Activated B cell treated with CpG ODN at 0.5 μM for 24 hours (primary cell): ENCODE data around the gene ME1. TPM values are rescaled to one million over a fixed set of nuclear protein-coding genes. Genes with fewer than 3 reads are reported as not detected.

Experiments used
- ATAC-seq: fragments of 200-7000 bp; cut with Tn5 transposase; one replicate; pipeline ENCODE4 v1.10.0; 2021; ENCODE audit warnings: low read depth, mild to moderate bottlenecking, moderate library complexity
- CTCF ChIA-PET: fragments of 350-600 bp; sonication (Branson Sonifier 250); formaldehyde crosslinking; loops from one replicate; lab custom pipeline; 2021; ENCODE audit warnings: antibody characterized with exemption; lab: Charles Lee
- POLR2A ChIA-PET: fragments of 350-600 bp; sonication (Branson Sonifier 250); formaldehyde crosslinking; loops from one replicate; lab custom pipeline; 2021; ENCODE audit warnings: antibody characterized with exemption; lab: Charles Lee
- DNase-seq: peaks from one replicate; pipeline ENCODE4 v3.0.0; 2022
- H3K27ac Mint-ChIP-seq: one replicate; pipeline ENCODE4 v1.8.0; 2020; ENCODE audit warnings: mixed read lengths
- H3K27me3 Mint-ChIP-seq: one replicate; pipeline ENCODE4 v1.8.0; 2021; ENCODE audit warnings: mixed read lengths
- H3K36me3 Mint-ChIP-seq: one replicate; pipeline ENCODE4 v1.8.0; 2021; ENCODE audit warnings: low read depth, mixed read lengths
- H3K4me1 Mint-ChIP-seq: one replicate; pipeline ENCODE4 v1.8.0; 2021; ENCODE audit warnings: mixed read lengths
- H3K4me3 Mint-ChIP-seq: one replicate; pipeline ENCODE4 v1.8.0; 2020; ENCODE audit warnings: mild to moderate bottlenecking, mixed read lengths
- H3K9me3 Mint-ChIP-seq: one replicate; pipeline ENCODE4 v1.8.0; 2020; ENCODE audit warnings: mixed read lengths
- CTCF ChIP-seq: fragments of 200-600 bp; IDR thresholded peaks from one replicate; pipeline ENCODE4 v1.8.0; 2022; ENCODE audit warnings: antibody characterized with exemption, mild to moderate bottlenecking
- intact Hi-C: fragments of 100-400 bp; cut with micrococcal nuclease; formaldehyde crosslinking; loops from one replicate; pipeline ENCODE4 v1.15.1; 2024
- total RNA-seq: library from RNA; stranded (reverse); gene quantifications from 2 replicates; pipeline ENCODE4 v1.2.3, GENCODE V29; 2022

ME1 gene
- total RNA-seq, 1 donor from 2014 or later, result not detected

GRCh38 chr6:83310046-83310445 is 120.8 kb downstream of the ME1 start:
- intact Hi-C loops, result no loop called here
- Mint-ChIP-seq H3K36me3 (no peaks in the 10 kb centered on the region), H3K4me1 (no peaks in the 10 kb centered on the region), H3K4me3 (no peak overlapping the region), H3K9me3 (no peaks in the 10 kb centered on the region), H3K27me3 (no peaks in the 10 kb centered on the region), H3K27ac (no peak overlapping the region)
- no peak for TF ChIP-seq CTCF
- DNase-seq, result no peak
- POLR2A ChIA-PET, result no interaction called here
- ATAC-seq, result no peak
- CTCF ChIA-PET, result no interaction called here

GRCh38 chr6:83309344-83309743 is 121.5 kb downstream of the ME1 start:
- DNase-seq, result no peak
- H3K27me3 Mint-ChIP-seq, result no peaks in the 10 kb centered on the region
- ChIA-PET POLR2A (no interaction called here), CTCF (no interaction called here)
- no peak overlapping the region for H3K4me3 Mint-ChIP-seq
- intact Hi-C loops, result no loop called here
- TF ChIP-seq CTCF, result no peak
- no peak overlapping the region for H3K27ac Mint-ChIP-seq
- H3K4me1 Mint-ChIP-seq, result no peaks in the 10 kb centered on the region
- no peak for ATAC-seq
- no peaks in the 10 kb centered on the region for H3K36me3 Mint-ChIP-seq
- H3K9me3 Mint-ChIP-seq, result no peaks in the 10 kb centered on the region

- Mint-ChIP-seq H3K9me3 (no peaks in the 10 kb centered on the region), H3K27me3 (no peaks in the 10 kb centered on the region), H3K4me3 (no peak overlapping the region), H3K36me3 (no peaks in the 10 kb centered on the region), H3K27ac (no peak overlapping the region), H3K4me1 (no peaks in the 10 kb centered on the region)
- ATAC-seq, result no peak
- CTCF ChIA-PET, result no interaction called here
- no peak for TF ChIP-seq CTCF
- POLR2A ChIA-PET, result no interaction called here
- intact Hi-C loops, result no loop called here
- DNase-seq, result no peak
Measured at GRCh38 chr6:83308833-83309232, 122.0 kb downstream of the ME1 start.

GRCh38 chr6:83307849-83308248 is 123.0 kb downstream of the ME1 start:
- H3K27ac Mint-ChIP-seq, result no peak overlapping the region
- ChIA-PET POLR2A (no interaction called here), CTCF (no interaction called here)
- no peak overlapping the region for H3K4me3 Mint-ChIP-seq
- TF ChIP-seq CTCF, result no peak
- ATAC-seq (no peak), DNase-seq (no peak)
- no peaks in the 10 kb centered on the region for H3K27me3 Mint-ChIP-seq
- no peaks in the 10 kb centered on the region for H3K4me1 Mint-ChIP-seq
- intact Hi-C loops, result no loop called here
- no peaks in the 10 kb centered on the region for H3K36me3 Mint-ChIP-seq
- no peaks in the 10 kb centered on the region for H3K9me3 Mint-ChIP-seq

- H3K4me1 Mint-ChIP-seq, result no peaks in the 10 kb centered on the region
- no peak overlapping the region for H3K4me3 Mint-ChIP-seq
- H3K9me3 Mint-ChIP-seq, result peaks cover 3% of the 10 kb centered on the region
- H3K36me3 Mint-ChIP-seq, result no peaks in the 10 kb centered on the region
- H3K27ac Mint-ChIP-seq, result no peak overlapping the region
- ATAC-seq, result no peak
- CTCF ChIA-PET, result no interaction called here
- H3K27me3 Mint-ChIP-seq, result no peaks in the 10 kb centered on the region
- intact Hi-C loops, result no loop called here
- POLR2A ChIA-PET, result no interaction called here
- DNase-seq, result no peak
- TF ChIP-seq CTCF, result no peak
Measured at GRCh38 chr6:83303426-83303825, 127.4 kb downstream of the ME1 start.
